Esophagus mucosa (tissue), 1 donor: ENCODE data around the gene PGAP2. TPM values are rescaled to one million over a fixed set of nuclear protein-coding genes. Genes with fewer than 3 reads are reported as not detected.

ENCODE experiments used
- ATAC-seq: fragments of 200-7000 bp; cut with Tn5 transposase; one replicate; pipeline ENCODE4 v1.9.1; 2020
- total RNA-seq: library from RNA; stranded (reverse); gene quantifications from one replicate; pipeline ENCODE4 v1.2.4, GENCODE V29; 2023
- donor health status: DM: yes; HTN: yes; CAD: no.

PGAP2 gene
- total RNA-seq, 1 donor from 2014 or later, result 31.8 TPM

DNA sequence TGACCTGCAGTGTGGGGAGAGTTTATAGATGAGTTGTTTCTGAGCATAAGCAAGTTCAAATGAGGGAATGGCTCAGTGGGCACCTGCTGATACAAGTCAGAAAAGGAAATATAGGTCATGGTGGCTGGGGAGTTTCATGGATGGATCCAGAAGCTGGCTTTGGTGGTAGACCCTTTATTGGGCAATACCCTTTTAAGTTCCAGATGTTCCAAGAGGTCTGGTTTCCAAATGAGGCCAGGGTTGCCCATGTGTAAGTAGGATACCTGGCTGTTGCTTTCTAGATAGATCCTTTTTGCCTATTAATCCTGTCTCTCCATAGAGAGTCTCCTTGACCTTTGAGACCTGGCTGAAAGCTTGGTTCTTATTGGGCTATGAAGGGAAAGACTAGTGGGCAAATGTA is 49.3 kb downstream of the PGAP2 start:
- ATAC-seq, result no peak

DNA sequence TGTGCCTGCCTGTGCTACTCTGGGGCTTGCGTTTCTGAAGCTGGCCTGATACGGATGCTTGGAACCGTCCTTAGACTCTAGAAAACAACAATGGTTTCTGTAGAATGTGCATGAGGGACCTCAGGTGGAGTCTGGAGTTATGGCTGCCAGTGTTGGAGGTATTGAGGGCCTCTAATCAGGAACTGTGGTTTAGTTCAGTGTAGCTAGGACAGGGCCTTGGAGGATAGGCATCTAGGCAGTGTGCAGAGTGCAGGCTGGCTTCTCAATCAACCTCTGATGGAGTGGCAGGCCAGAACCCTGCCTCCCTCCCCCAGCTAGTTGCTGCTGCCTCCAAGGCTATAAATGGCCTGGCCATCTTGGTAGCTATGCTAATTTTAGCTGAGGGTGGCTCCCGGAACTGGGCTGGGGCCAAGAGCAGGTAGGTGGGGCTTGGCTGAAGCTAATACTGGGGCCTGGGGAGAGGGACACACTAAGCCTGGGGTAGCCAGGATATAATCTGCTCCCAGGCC is 51.1 kb downstream of the PGAP2 start:
- no peak for ATAC-seq

- no peak for ATAC-seq
Measured at GRCh38 chr11:3860375-3860774, 52.0 kb downstream of the PGAP2 start.

- peak; percentile 58 for ATAC-seq
Measured at GRCh38 chr11:3860898-3861393, 52.6 kb downstream of the PGAP2 start.

DNA sequence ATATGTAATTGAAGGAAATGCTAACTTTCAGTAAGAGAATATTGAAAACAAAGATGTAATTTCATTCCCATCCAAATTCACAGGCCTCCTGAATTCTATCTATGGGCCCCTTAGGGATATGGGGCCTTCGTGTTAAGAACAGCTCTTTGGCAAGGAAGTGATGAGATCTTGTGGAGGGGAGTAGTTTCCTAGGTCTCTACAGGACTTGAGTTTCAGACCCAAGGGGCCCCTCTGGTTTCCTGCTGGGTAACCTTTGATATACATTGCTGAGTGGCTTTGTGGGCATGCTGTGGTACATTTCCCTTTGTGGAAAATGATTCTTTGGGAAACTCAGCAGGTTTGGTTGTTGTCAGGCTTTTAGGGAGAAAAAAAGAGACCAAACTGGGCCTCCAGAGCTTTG is 53.3 kb downstream of the PGAP2 start:
- ATAC-seq, result no peak

GRCh38 chr11:3865388-3866193 is 57.2 kb downstream of the PGAP2 start:
- peak; percentile 45 for ATAC-seq

GRCh38 chr11:3866206-3866605 is 57.8 kb downstream of the PGAP2 start:
- peak; percentile 33 for ATAC-seq

DNA sequence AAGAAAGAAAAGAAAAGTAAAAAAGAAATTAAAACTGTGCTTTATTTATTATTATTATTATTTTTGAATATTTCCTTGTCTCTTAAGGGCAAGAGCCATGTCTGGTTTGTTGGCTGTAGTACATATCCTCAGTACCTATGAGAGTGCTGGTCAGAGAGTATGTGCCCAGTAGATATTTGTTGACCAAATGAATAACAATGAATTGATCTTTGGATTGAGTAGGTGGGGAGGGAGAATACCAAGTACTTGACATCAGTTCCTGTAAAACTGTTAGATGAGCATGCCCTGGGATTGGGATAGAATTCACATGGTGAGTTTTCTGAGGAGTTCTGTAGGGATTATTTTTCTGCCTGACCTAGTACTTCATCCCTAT is 58.5 kb downstream of the PGAP2 start:
- no peak for ATAC-seq

- ATAC-seq, result peak; percentile 51
Measured at GRCh38 chr11:3867209-3868091, 59.1 kb downstream of the PGAP2 start.

DNA sequence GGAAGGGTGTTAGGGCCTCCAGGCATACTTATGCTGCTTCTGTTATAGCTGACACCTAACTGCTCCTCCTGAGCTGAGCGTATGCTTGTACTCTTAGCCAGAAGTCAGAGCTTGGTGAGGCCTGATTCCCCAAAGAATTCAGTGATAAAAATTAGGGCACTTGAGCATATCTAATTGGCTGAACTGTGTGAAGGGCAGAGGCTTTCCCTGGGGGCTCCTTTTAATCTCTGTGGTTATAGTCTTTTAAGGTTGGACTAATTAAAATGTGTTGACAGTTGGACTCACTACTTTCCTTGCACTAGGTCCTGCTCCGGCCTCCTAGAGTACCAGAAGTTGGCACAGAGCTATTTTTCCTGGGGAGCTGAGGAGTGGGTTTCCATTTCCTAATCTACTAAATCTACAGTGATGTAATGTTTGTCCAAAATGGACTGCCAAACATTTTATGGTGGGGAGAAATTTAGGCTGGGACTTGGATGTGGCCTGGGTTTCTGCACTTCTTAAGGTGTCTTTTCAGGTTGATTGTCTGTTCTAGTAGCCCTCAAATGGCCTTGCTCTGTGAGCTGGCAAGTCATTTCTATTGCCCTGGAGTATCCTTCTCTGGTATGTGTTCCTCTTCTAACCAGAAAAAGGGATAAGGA is 65.5 kb downstream of the PGAP2 start:
- ATAC-seq, result no peak

Other genes with a start within 250 kb of the PGAP2 start
- gene ART5, start 166.6 kb upstream of the PGAP2 start, total RNA-seq, result not detected
- gene ART1, start 163.4 kb upstream of the PGAP2 start, total RNA-seq, result not detected
- gene CHRNA10, start 137.2 kb upstream of the PGAP2 start, total RNA-seq, result 0.64 TPM
- 55.1 TPM for gene NUP98, start 11.0 kb upstream of the PGAP2 start, total RNA-seq
- 59.7 TPM for gene RHOG, start 32.4 kb downstream of the PGAP2 start, total RNA-seq
- 85.1 TPM for gene STIM1, start 47.1 kb downstream of the PGAP2 start, total RNA-seq